Fibroblast of villous mesenchyme (primary cell): ENCODE data around the gene SPATA31C2. TPM values are rescaled to one million over a fixed set of nuclear protein-coding genes. Genes with fewer than 3 reads are reported as not detected.

Source experiments
- DNase-seq: peaks from one replicate; pipeline ENCODE4 v3.0.0-alpha.2; 2010; ENCODE audit warnings: low read depth
- H3K4me3 ChIP-seq: 2 replicates; pipeline ENCODE4 v1.5.1; 2011; ENCODE audit warnings: low read depth, mild to moderate bottlenecking, low read length
- total RNA-seq: library from RNA; depleted of rRNA; stranded (reverse); fragments of >200 nt; gene quantifications from 2 replicates; pipeline ENCODE4 v1.2.3, GENCODE V29; 2012
- TF ChIP-seq, protein P1 (sequence below): IDR thresholded peaks from 2 replicates; pipeline ENCODE4 v1.5.1; 2012; ENCODE audit warnings: low read depth, mild to moderate bottlenecking, low read length; ENCODE audit not compliant: insufficient read depth

Gene SPATA31C2
- total RNA-seq, 1 donor, result not detected

DNA sequence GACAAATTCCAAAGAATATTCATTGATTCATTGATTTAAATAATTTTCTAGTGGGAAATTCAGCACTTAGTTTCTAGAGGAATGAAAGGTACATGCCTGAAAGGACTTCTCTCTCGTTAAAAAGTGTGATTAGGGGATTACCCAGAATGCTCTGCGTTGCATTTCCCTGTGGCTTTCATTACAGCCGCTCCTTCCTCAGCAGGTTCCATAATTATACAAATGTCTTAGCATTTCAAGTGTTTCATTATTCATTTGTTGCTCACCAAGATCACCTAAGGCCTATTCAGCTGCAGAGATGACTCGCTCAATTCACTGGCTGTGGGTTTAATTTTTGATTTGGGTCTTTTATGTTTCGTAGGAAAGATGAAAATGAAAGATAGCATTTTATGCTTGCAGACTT is 52.8 kb downstream of the SPATA31C2 start:
- DNase-seq, result no peak
- TF ChIP-seq, protein P1, sequence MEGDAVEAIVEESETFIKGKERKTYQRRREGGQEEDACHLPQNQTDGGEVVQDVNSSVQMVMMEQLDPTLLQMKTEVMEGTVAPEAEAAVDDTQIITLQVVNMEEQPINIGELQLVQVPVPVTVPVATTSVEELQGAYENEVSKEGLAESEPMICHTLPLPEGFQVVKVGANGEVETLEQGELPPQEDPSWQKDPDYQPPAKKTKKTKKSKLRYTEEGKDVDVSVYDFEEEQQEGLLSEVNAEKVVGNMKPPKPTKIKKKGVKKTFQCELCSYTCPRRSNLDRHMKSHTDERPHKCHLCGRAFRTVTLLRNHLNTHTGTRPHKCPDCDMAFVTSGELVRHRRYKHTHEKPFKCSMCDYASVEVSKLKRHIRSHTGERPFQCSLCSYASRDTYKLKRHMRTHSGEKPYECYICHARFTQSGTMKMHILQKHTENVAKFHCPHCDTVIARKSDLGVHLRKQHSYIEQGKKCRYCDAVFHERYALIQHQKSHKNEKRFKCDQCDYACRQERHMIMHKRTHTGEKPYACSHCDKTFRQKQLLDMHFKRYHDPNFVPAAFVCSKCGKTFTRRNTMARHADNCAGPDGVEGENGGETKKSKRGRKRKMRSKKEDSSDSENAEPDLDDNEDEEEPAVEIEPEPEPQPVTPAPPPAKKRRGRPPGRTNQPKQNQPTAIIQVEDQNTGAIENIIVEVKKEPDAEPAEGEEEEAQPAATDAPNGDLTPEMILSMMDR, result no peak
- H3K4me3 ChIP-seq, result no peak overlapping the region

DNA sequence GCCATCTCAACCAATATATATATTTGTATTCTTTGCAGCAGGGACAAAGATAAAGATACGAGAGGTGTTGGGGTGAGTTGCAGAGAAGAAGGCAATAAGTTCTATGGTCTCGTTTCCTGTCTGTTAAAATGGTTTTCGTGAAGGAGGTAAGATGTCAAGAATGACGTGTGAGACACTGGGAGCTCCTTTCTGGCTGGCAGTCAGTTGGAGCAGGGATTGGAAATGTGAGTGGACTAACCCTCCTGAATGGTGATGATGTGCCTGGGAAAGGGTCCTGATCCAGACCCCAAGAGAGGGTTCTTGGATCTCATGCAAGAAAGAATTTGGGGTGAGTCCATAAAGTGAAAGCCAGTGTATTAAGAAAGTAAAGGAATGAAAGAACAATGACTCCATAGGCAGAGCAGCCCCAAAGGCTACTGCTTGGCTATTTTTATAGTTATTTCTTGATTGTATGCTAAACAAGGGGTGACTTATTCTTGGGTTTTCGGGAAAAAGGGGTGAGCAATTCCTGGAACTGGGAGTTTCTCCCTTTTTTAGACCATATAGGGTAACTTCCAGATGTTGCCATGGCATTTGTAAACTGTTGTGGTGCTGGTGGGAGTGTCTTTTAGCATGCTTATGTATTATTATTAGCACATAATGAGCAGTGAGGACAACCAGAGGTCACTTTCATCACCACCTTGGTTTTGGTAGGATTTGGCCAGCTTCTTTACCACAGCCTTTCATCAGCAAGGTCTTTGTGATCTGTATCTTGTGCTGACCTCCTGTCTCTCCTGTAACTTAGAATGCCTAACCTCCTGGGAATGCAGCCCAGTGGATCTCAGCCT is 53.7 kb downstream of the SPATA31C2 start:
- peak; percentile 20 for DNase-seq
- no peak overlapping the region for H3K4me3 ChIP-seq
- TF ChIP-seq, protein P1, result no peak

Other genes starting within 250 kb of the SPATA31C2 start
- not detected in 2 replicates for gene SPATA31C1, start 220.5 kb downstream of the SPATA31C2 start, total RNA-seq
- gene CDK20, start 163.9 kb downstream of the SPATA31C2 start, total RNA-seq, result 5.8 and 7.8 TPM in 2 replicates
- gene SPIN1, start 250.0 kb upstream of the SPATA31C2 start, total RNA-seq, result 130 and 165 TPM in 2 replicates